CD8-positive, alpha-beta memory T cell (primary cell): Measurements from ENCODE around the gene NCCRP1. TPM values are rescaled to one million over a fixed set of nuclear protein-coding genes. Genes with fewer than 3 reads are reported as not detected.

Source experiments
- CTCF ChIA-PET: fragments of 350-600 bp; sonication (Branson Sonifier 250); formaldehyde crosslinking; loops from one replicate; lab custom pipeline; 2021; ENCODE audit warnings: antibody characterized with exemption; lab: Charles Lee
- POLR2A ChIA-PET: fragments of 350-600 bp; sonication (Branson Sonifier 250); formaldehyde crosslinking; loops from one replicate; lab custom pipeline; 2021; ENCODE audit warnings: antibody characterized with exemption; lab: Charles Lee
- DNase-seq, 5 donors: peaks; one replicate each; pipeline versions ENCODE4 v3.0.0 to v3.0.0-alpha.2; 2020 to 2022; ENCODE audit warnings: mixed read lengths in 1 of 5
- H3K27ac ChIP-seq: one replicate; pipeline ENCODE4 v1.7.0; 2013; ENCODE audit warnings: low read depth, mild to moderate bottlenecking, low read length, moderate library complexity
- H3K27me3 ChIP-seq: 2 replicates; pipeline ENCODE4 v1.7.0; 2013; ENCODE audit warnings: low read length, mild to moderate bottlenecking; ENCODE audit not compliant: insufficient read depth, poor library complexity, severe bottlenecking
- H3K36me3 ChIP-seq: 2 replicates; pipeline ENCODE4 v1.7.0; 2013; ENCODE audit warnings: mild to moderate bottlenecking, low read length, moderate library complexity; ENCODE audit not compliant: insufficient read depth
- H3K4me1 ChIP-seq: 2 replicates; pipeline ENCODE4 v1.7.0; 2013; ENCODE audit warnings: mild to moderate bottlenecking, low read length, moderate library complexity; ENCODE audit not compliant: insufficient read depth
- H3K4me3 ChIP-seq: 2 replicates; pipeline ENCODE4 v1.7.0; 2013; ENCODE audit warnings: mild to moderate bottlenecking, low read length
- H3K9me3 ChIP-seq: 2 replicates; pipeline ENCODE4 v1.7.0; 2013; ENCODE audit warnings: mild to moderate bottlenecking, low read length
- H3K27ac Mint-ChIP-seq, 8 donors: one replicate each; pipeline ENCODE4 v1.8.0; 2020 to 2021; ENCODE audit warnings: mixed read lengths in 8 of 8, mild to moderate bottlenecking in 6 of 8, inconsistent platforms in 3 of 8, moderate library complexity in 3 of 8
- H3K27me3 Mint-ChIP-seq, 2 donors: one replicate each; pipeline ENCODE4 v1.8.0; 2020 to 2021; ENCODE audit warnings: mixed read lengths in 2 of 2, mild to moderate bottlenecking in 1 of 2, moderate library complexity in 1 of 2
- H3K36me3 Mint-ChIP-seq, 3 donors: one replicate each; pipeline ENCODE4 v1.8.0; 2020 to 2021; ENCODE audit warnings: mixed read lengths in 3 of 3, inconsistent platforms in 1 of 3, mild to moderate bottlenecking in 1 of 3
- H3K4me1 Mint-ChIP-seq, 3 donors: one replicate each; pipeline ENCODE4 v1.8.0; 2020 to 2021; ENCODE audit warnings: mixed read lengths in 3 of 3, inconsistent platforms in 1 of 3, mild to moderate bottlenecking in 1 of 3
- H3K4me3 Mint-ChIP-seq, 7 donors: one replicate each; pipeline ENCODE4 v1.8.0; 2020 to 2021; ENCODE audit warnings: mixed read lengths in 7 of 7, mild to moderate bottlenecking in 6 of 7, moderate library complexity in 4 of 7, inconsistent platforms in 2 of 7
- H3K9me3 Mint-ChIP-seq, 5 donors: one replicate each; pipeline ENCODE4 v1.8.0; 2020 to 2022; ENCODE audit warnings: mixed read lengths in 5 of 5, mild to moderate bottlenecking in 3 of 5, moderate library complexity in 2 of 5, inconsistent platforms in 1 of 5
- polyA plus RNA-seq: library from polyadenylated mRNA; unstranded; fragments of 300-500 nt; fragmentation: Illumina TruSeq; gene quantifications from one replicate; pipeline ENCODE4 v1.2.3, GENCODE V29; 2021
- total RNA-seq, 2 experiments: library from RNA; stranded (reverse); gene quantifications; one replicate each; pipeline ENCODE4 v1.2.3, GENCODE V29; 2021

NCCRP1 gene
- total and polyA plus RNA-seq, 3 experiments from 2014 or later: not detected

DNA sequence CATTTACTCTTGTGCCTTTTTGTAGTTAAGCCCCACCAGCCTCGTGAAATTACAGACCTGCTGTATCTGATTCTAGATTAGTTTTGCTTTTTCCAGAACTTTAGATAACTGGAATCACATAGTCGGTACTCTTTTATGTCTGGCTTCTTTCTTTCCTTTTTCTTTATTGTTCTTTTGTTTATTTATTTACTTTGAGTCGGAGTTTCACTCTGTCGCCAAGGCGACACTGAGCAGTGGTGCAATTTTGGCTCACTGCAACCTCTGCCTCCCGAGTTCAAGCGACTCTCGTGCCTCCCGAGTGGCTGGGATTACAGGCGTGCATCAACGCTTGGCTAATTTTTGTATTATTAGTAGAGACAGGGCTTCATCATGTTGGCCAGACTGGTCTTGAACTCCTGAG is 6.0 kb upstream of the NCCRP1 start:
- Mint-ChIP-seq H3K36me3 (no peaks in the 10 kb centered on the region), H3K27ac (no peak overlapping the region), H3K9me3 (no peaks in the 10 kb centered on the region), H3K4me1 (peaks cover 8 to 10% (median 8%) of the 10 kb centered on the region in 3 donors), H3K27me3 (peaks cover 20 to 49% of the 10 kb centered on the region in 2 donors), H3K4me3 (no peak overlapping the region)
- no peak overlapping the region for H3K4me3 ChIP-seq
- no peak for DNase-seq
- no peaks in the 10 kb centered on the region for H3K9me3 ChIP-seq
- H3K27ac ChIP-seq: no peak overlapping the region
- peaks cover 9% of the 10 kb centered on the region for H3K4me1 ChIP-seq
- H3K36me3 ChIP-seq: no peaks in the 10 kb centered on the region
- ChIA-PET CTCF (no interaction called here), POLR2A (no interaction called here)
- peaks cover 11% of the 10 kb centered on the region for H3K27me3 ChIP-seq

DNA sequence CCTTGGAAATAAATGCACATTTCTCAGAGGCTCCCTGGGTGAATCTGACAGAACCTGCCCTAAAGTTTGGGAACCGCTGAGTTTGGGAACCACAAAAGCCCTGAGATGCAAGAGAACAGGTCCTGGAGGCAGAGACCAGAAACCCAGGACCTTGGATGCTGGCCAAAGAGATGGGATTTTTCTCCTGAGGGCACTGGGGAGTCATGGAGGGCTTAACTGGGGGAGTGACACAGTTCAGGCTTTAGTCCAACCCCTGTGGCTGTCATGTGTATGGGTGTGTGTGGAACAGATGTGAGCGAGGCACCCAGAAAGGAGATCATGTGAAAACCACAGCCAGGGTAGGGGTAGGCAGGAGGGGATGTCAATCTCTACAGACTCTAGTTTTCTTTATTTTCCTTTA is 3.9 kb upstream of the NCCRP1 start:
- CTCF ChIA-PET: no interaction called here
- Mint-ChIP-seq H3K4me1 (peaks cover 24 to 26% (median 24%) of the 10 kb centered on the region in 3 donors), H3K27me3 (peaks cover 24 to 63% of the 10 kb centered on the region in 2 donors), H3K36me3 (peaks cover 0 to 1% (median 0%) of the 10 kb centered on the region in 3 donors), H3K4me3 (no peak overlapping the region), H3K27ac (no peak overlapping the region), H3K9me3 (no peaks in the 10 kb centered on the region)
- Histone ChIP-seq H3K4me1 (peaks cover 19% of the 10 kb centered on the region), H3K36me3 (no peaks in the 10 kb centered on the region), H3K27ac (no peak overlapping the region), H3K9me3 (no peaks in the 10 kb centered on the region), H3K4me3 (no peak overlapping the region), H3K27me3 (peaks cover 19% of the 10 kb centered on the region)
- POLR2A ChIA-PET: no interaction called here
- DNase-seq: no peak

DNA sequence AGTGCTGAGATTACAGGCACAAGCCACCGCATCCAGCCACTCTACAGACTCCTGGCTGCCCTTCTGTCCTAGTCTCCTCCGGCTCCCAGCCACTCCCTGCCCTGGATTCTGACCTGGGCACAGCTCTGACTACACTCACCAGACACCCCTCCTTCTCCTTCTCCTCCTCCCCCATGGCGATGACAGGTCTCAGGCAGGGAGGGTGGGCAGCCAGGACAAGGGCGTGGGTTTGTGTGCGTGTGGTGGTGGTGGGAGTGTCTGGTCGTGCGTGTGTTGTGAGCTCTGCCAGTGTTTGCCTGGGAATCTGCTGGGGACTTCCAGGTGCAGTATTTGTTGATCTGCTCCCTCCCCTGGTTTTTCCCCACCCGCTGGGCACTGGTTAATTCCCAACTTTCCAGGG is 3.0 kb upstream of the NCCRP1 start:
- H3K36me3 Mint-ChIP-seq: peaks cover 0 to 1% (median 0%) of the 10 kb centered on the region in 3 donors
- CTCF ChIA-PET: no interaction called here
- H3K4me1 ChIP-seq: peaks cover 19% of the 10 kb centered on the region
- H3K4me3 ChIP-seq: no peak overlapping the region
- no peak overlapping the region for H3K4me3 Mint-ChIP-seq
- H3K36me3 ChIP-seq: no peaks in the 10 kb centered on the region
- no peaks in the 10 kb centered on the region for H3K9me3 Mint-ChIP-seq
- peaks cover 23% of the 10 kb centered on the region for H3K27me3 ChIP-seq
- peaks cover 31 to 67% of the 10 kb centered on the region in 2 donors for H3K27me3 Mint-ChIP-seq
- no peaks in the 10 kb centered on the region for H3K9me3 ChIP-seq
- no peak for DNase-seq
- H3K4me1 Mint-ChIP-seq: peaks cover 24 to 26% (median 24%) of the 10 kb centered on the region in 3 donors
- no peak overlapping the region for H3K27ac ChIP-seq
- POLR2A ChIA-PET: no interaction called here
- H3K27ac Mint-ChIP-seq: peak overlapping the region in 1 of 8 donors; percentile 68

DNA sequence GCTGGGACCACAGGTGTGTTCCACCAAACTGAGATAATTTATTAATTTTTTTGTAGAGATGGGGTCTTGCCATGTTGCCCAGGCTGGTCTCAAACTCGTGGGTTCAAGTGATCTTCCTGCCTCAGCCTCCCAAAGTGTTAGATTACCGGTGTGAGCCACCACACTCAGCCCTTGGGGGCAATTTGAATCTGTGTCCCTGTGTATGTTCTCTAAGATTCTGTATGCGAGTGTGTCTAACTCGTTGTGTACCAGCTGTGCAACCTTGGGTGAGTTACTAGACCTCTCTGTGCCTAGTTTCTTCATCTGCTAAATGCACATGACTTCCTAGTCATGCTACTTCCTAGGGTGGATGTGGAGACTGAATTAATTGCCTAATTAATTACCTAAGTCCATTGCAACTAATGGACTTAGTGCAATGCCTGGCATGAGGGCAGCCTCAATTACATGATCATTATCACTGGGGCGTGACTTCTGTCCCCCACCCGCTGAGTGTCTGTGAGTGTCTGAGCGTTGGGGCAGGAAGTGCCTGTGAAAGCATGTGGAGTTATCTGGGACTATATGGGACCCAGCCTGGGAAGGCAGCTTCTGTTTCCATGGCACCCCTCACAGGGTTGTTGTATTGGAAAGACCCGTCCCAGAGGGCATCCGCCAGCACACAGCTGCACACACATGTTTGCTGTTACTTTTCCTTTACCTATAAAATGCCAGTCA is 1.8 kb upstream of the NCCRP1 start:
- ChIA-PET POLR2A (no interaction called here), CTCF (no interaction called here)
- Histone ChIP-seq H3K4me3 (no peak overlapping the region), H3K36me3 (no peaks in the 10 kb centered on the region), H3K27ac (no peak overlapping the region), H3K4me1 (peaks cover 19% of the 10 kb centered on the region), H3K27me3 (peaks cover 23% of the 10 kb centered on the region), H3K9me3 (no peaks in the 10 kb centered on the region)
- Mint-ChIP-seq H3K27ac (peak overlapping the region in 3 of 8 donors; percentile 50 to 83 (median 76)), H3K9me3 (no peaks in the 10 kb centered on the region), H3K4me3 (peak overlapping the region in 4 of 7 donors; percentile 39 to 64 (median 57)), H3K4me1 (peaks cover 24 to 26% (median 24%) of the 10 kb centered on the region in 3 donors), H3K36me3 (peaks cover 0 to 1% (median 0%) of the 10 kb centered on the region in 3 donors), H3K27me3 (peaks cover 36 to 69% of the 10 kb centered on the region in 2 donors)
- no peak for DNase-seq

DNA sequence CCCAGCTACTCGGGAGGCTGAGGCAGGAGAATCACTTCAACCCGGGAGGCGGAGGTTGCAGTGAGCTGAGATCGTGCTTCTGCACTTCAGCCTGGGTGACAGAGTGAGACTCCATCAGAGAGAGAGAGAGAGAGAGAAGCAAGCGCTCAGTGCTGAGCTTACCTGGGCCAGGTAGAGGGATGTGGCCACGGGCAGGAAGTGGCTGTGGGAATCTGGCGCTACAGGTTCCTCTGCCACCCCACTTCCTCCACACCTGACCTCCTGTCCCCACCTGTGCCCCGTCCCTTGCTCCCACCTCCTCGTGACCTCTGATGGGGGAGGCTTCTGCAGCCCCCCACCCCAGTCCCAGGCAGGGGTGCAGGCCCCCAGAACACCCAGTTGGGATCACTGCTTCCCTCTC is 1.0 kb upstream of the NCCRP1 start:
- H3K4me3 ChIP-seq: no peak overlapping the region
- H3K27ac Mint-ChIP-seq: peak overlapping the region in 2 of 8 donors; percentile 50 to 76
- POLR2A ChIA-PET: no interaction called here
- H3K36me3 Mint-ChIP-seq: peaks cover 0 to 3% (median 1%) of the 10 kb centered on the region in 3 donors
- H3K27me3 ChIP-seq: peaks cover 23% of the 10 kb centered on the region
- DNase-seq: peak in 1 of 5 donors; percentile 21
- peaks cover 24 to 26% (median 24%) of the 10 kb centered on the region in 3 donors for H3K4me1 Mint-ChIP-seq
- H3K9me3 Mint-ChIP-seq: no peaks in the 10 kb centered on the region
- peaks cover 41 to 70% of the 10 kb centered on the region in 2 donors for H3K27me3 Mint-ChIP-seq
- peak overlapping the region in 5 of 7 donors; percentile 39 to 64 (median 52) for H3K4me3 Mint-ChIP-seq
- no peak overlapping the region for H3K27ac ChIP-seq
- H3K4me1 ChIP-seq: peaks cover 19% of the 10 kb centered on the region
- H3K9me3 ChIP-seq: no peaks in the 10 kb centered on the region
- no peaks in the 10 kb centered on the region for H3K36me3 ChIP-seq
- CTCF ChIA-PET: interaction anchor here (1.4 kb wide), 1 partner anchor 561 kb away, joined by 3 read pairs; no protein-coding TSS in a partner anchor

DNA sequence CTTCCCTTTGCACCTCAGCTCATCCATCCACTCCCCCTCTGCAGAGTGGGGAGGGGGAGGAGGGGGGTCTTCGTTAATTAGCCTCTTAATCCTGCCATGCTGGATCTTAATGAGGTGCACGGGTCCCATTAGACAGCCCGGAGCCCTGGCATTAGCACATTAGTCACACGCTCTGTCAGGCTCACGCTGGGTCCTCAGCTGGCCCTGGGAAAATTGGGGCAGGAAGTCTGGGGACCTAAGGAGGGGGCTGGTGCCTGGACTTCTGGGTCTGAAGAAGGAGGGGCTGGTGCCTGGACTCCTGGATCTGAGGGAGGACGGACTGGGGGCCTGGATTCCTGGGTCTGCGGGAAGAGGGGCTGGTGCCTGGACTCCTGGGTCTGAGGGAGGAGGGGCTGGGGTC is 444 bp upstream of the NCCRP1 start:
- peak overlapping the region in 3 of 7 donors; percentile 32 to 64 (median 52) for H3K4me3 Mint-ChIP-seq
- Histone ChIP-seq H3K36me3 (no peaks in the 10 kb centered on the region), H3K9me3 (no peaks in the 10 kb centered on the region), H3K27ac (no peak overlapping the region), H3K4me1 (peaks cover 19% of the 10 kb centered on the region), H3K4me3 (no peak overlapping the region), H3K27me3 (peaks cover 25% of the 10 kb centered on the region)
- ChIA-PET POLR2A (no interaction called here), CTCF (interaction anchor here (1.4 kb wide), 1 partner anchor 561 kb away, joined by 3 read pairs; no protein-coding TSS in a partner anchor)
- H3K27ac Mint-ChIP-seq: no peak overlapping the region
- peaks cover 24 to 26% (median 24%) of the 10 kb centered on the region in 3 donors for H3K4me1 Mint-ChIP-seq
- no peaks in the 10 kb centered on the region for H3K9me3 Mint-ChIP-seq
- peaks cover 0 to 4% (median 1%) of the 10 kb centered on the region in 3 donors for H3K36me3 Mint-ChIP-seq
- peaks cover 44 to 73% of the 10 kb centered on the region in 2 donors for H3K27me3 Mint-ChIP-seq
- DNase-seq: no peak

DNA sequence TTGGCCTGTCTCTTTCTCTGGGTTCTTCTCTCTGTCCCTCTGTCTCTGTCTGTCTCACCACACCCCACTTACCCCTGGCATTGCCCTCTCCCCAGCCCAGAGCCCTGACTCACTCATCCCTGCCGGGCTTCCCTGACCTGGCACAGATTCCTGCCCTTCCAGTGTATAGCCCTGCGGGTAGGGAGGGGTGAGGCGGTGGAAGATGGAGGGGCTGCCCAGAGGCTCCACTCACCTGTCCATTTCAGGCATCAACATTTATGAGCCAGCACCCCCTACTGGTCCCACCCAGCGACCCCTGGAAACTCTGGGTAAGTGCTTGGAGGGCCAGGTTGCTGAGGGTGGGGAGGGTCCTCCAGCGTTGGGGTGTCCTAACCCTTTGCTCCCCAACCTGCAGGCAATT is 1.0 kb downstream of the NCCRP1 start:
- peaks cover 24 to 26% (median 24%) of the 10 kb centered on the region in 3 donors for H3K4me1 Mint-ChIP-seq
- Histone ChIP-seq H3K4me3 (no peak overlapping the region), H3K4me1 (peaks cover 19% of the 10 kb centered on the region), H3K36me3 (no peaks in the 10 kb centered on the region), H3K27ac (no peak overlapping the region), H3K9me3 (no peaks in the 10 kb centered on the region), H3K27me3 (peaks cover 34% of the 10 kb centered on the region)
- H3K27ac Mint-ChIP-seq: no peak overlapping the region
- peaks cover 51 to 77% of the 10 kb centered on the region in 2 donors for H3K27me3 Mint-ChIP-seq
- H3K4me3 Mint-ChIP-seq: peak overlapping the region in 4 of 7 donors; percentile 18 to 68 (median 46)
- ChIA-PET CTCF (no interaction called here), POLR2A (no interaction called here)
- H3K9me3 Mint-ChIP-seq: no peaks in the 10 kb centered on the region
- no peak for DNase-seq
- peaks cover 0 to 4% (median 1%) of the 10 kb centered on the region in 3 donors for H3K36me3 Mint-ChIP-seq

DNA sequence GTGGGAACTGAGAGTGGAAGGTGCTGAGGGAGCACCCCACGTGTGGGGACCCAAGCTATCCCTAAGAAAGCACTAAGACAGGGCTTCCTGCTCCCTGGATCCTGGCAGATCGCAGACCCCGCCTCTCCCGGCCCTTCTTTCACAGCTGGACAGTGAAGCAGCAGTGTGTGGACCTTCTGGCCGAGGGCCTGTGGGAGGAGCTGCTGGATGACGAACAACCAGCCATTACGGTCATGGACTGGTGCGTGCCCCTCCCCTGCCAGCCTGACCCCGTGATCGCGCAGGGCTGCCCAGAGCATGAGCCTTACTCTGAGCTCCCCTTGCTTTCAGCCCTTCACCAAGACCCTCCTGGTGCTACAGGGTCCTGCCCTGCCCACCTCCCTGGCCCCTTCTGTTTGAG is 2.3 kb downstream of the NCCRP1 start:
- CTCF ChIA-PET: interaction anchor here (1.0 kb wide), 1 partner anchor 128 kb away, joined by 3 read pairs; no protein-coding TSS in a partner anchor
- H3K4me1 ChIP-seq: peaks cover 19% of the 10 kb centered on the region

More for the DNA sequence above, 2.3 kb downstream of the NCCRP1 start:
- no peak for DNase-seq
- peaks cover 0 to 4% (median 1%) of the 10 kb centered on the region in 3 donors for H3K36me3 Mint-ChIP-seq
- Histone ChIP-seq H3K27ac (no peak overlapping the region), H3K9me3 (no peaks in the 10 kb centered on the region), H3K4me3 (no peak overlapping the region), H3K27me3 (peaks cover 38% of the 10 kb centered on the region), H3K36me3 (no peaks in the 10 kb centered on the region)
- peaks cover 0 to 2% (median 0%) of the 10 kb centered on the region in 5 donors for H3K9me3 Mint-ChIP-seq
- H3K27ac Mint-ChIP-seq: no peak overlapping the region
- POLR2A ChIA-PET: no interaction called here
- H3K4me3 Mint-ChIP-seq: peak overlapping the region in 1 of 7 donors; percentile 49
- peaks cover 58 to 80% of the 10 kb centered on the region in 2 donors for H3K27me3 Mint-ChIP-seq
- peaks cover 24 to 26% (median 24%) of the 10 kb centered on the region in 3 donors for H3K4me1 Mint-ChIP-seq
